ENCODE data around the gene MYOZ3.

The MYOZ3 gene

DNA sequence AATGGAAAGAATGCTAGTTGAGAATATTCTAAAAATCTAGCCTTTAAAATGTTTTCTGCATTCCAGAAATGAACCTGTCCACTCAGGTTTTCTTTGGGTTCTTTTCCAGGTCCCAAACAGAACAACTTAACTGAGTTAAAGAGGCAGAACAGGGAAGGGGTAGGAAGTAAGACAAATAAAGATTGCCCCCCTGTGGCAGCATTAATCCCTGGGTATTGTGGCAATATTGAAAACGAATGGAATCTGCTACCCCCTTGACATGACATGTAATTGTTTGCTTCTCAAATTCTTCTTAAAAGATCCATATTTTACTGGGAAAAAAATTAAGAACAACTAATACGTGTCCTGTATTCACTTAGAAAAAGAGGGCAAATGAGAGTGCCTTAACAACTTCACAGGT is 49.1 kb downstream of the MYOZ3 start:
- Histone ChIP-seq H3K36me3 (ENCODE audit: control insufficient read depth, insufficient read depth, low read length) (peaks cover 7% of the 10 kb centered on the region), H3K9ac (ENCODE audit: low read length) (no peak overlapping the region), H3K27me3 (ENCODE audit: control insufficient read depth, insufficient read depth, low read length) (no peaks in the 10 kb centered on the region), H3K4me3 (ENCODE audit: low read length) (no peak overlapping the region), H3K4me1 (ENCODE audit: control insufficient read depth, insufficient read depth, low read length) (no peaks in the 10 kb centered on the region), H3K9me3 (ENCODE audit: control insufficient read depth, low read length) (no peaks in the 10 kb centered on the region)

DNA sequence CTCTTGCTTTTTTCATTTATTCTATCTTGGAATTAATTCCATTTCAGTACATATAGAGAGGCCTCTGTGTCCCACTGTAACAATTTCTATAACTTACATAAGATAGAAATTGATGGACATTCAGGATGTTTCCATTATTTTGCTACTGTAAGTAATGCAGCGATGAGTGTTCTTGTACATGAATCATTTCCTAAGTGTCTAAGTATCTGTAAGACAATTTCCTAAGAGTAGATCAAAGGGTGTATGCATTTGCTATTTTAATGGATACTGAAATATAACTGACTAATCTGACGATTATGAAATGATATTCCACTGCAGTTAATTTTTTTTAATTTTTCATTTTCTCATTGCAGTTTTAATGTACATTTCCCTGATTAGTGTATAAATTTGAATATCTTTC is 62.8 kb downstream of the MYOZ3 start:
- Histone ChIP-seq H3K27me3 (ENCODE audit: control insufficient read depth, insufficient read depth, low read length) (no peaks in the 10 kb centered on the region), H3K36me3 (ENCODE audit: control insufficient read depth, insufficient read depth, low read length) (peaks cover 9% of the 10 kb centered on the region), H3K4me3 (ENCODE audit: low read length) (no peak overlapping the region), H3K9ac (ENCODE audit: low read length) (no peak overlapping the region), H3K9me3 (ENCODE audit: control insufficient read depth, low read length) (no peaks in the 10 kb centered on the region), H3K4me1 (ENCODE audit: control insufficient read depth, insufficient read depth, low read length) (no peaks in the 10 kb centered on the region)
